Measurements from ENCODE around the gene C17orf114.
"Not testable (repeated sequence)": the region's sequence is repeated elsewhere in the genome, so short reads cannot be mapped to it uniquely, and the experiment has no call there.

C17orf114 gene

DNA sequence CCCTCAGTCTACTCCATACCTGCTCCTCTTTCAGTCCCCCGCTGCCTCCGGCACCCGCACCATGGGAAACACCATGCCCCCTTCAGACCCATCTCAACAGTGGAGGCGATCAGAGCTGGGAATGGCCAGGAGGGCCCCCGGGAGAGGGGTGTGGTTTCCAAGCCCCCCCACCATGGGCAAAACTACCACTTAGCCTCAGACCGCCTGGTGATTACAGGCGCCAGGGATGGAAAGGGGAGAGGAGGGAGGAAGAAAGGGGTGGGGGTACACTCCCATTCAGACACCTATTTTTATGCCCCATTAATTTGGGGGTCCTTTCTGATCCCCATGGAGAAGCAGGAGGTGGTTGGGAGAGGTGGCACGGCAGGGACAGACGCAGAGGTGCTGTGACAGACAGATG is at the start of gene C17orf114:
C17orf114 (minus strand) TSS at position 101 of the 400 bp plus-strand sequence.
- DNase-seq: no peak

DNA sequence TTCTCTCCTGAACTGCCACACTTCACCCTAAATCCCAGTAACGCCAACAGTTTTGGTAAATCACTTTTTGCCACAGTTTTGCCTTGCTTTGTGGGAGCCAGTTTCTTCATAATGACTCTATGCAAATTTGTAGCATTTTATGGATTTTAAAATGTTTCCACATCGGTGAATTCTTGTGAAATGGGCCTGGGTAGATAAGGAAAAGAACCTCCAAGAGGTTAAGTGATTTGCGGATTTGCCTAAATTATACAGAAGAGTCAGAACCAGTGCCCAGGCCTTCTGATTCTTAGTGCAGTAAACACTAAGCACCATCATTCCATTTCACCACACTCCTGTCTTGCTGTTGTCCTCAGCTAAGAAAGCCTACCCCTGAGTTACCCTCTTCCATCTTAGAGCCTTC is 49.0 kb upstream of the C17orf114 start:
- DNase-seq: no peak

DNA sequence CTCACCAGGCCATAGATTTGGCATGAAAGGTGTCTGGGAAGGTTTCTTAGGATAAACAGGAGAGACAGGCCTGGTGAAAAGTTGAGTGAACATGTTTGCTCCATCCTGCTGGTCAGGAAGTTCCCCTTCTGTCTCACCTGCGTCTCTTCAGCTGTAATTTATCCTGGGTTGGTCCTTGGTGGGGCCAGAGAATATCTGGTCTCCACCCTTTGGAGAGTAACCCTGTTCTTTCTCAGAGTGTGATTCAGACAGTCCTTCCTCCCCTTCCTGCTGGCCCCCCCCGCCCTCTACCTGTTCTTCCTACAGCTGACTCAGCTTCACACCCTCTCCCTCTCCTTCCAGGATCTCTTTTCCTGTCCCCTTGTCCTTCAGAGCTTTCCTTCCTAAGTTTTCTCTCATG is 48.1 kb upstream of the C17orf114 start:
- no peak for DNase-seq

DNA sequence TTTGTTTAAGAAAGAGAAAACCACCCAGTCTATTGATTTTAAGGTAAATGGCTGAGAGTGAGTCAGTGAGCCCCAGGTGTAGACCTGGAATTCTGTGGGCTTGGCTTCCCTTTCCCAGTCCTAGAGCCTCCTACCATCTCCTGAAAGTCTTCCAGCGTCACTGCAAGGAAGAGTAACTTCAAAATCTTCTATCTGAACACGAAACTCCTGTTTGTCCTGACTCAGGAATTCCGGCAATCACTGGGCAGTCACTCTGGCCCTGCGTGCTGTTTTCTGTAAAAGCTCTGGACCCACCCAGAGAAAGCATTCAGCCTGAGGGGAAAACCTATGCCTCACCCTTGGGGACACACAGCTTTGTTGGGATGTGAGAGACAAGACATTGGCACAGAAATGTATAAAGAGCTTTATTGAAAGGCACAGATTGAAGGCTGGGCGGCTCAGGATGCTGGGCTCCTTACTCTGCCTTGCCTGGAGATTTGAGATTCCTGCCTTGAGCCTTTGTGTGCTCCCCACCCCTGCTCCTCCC is 46.9 kb upstream of the C17orf114 start:
- no peak for DNase-seq

DNA sequence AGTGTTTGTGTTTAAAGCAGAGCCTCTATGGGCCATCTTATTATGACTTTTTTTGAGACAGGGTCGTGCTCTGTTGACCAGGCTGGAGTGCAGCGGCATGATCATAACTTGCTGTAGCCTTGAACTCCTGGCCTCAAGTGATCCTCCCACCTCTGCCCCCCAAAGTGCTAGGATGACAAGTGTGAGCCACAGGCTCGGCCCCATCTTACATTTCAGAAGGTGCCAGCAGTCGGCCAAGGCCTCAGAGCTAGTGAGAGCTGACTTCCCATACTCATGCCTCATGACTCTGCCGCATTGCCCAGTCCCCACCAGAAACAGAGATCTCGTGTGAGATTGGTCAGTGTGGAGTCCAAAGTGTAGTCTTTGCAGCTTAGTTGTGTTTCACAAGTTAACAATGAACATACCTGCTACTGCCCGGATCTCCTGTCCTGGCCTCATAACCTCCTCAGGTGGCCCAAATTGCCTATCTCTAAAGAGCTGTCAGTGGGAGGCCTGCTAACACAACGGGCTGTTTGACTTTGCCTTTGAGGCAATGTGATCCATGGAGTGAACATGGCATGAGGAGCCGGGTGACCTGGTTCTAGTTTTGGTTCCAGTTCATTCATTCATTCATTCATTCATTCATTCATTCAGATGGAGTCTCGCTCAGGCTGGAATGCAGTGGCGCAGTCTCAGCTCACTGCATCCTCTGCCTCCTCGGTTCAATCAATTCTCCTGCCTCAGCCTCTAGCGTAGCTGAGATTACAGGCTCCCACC is 44.7 kb upstream of the C17orf114 start:
- no peak for DNase-seq

DNA sequence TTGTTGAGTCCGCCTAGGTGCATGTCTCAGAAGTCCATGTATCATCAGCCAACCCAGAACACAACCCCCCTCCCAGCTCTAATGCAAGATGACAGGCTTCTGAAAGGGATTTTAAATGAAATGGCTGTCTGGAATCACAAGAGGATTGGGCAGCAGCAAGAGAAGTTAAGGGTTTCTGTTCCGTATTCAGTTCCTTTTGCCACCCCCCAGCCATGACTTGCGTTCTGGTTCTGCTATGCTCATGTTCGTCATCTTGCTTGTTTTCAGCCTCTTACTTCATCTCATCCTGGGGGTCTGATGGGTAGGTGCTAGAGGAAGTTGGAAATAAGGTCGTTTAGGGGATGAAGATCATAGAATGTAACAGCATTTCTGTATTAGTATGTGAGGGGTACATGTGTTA is 43.0 kb upstream of the C17orf114 start:
- no peak for DNase-seq

DNA sequence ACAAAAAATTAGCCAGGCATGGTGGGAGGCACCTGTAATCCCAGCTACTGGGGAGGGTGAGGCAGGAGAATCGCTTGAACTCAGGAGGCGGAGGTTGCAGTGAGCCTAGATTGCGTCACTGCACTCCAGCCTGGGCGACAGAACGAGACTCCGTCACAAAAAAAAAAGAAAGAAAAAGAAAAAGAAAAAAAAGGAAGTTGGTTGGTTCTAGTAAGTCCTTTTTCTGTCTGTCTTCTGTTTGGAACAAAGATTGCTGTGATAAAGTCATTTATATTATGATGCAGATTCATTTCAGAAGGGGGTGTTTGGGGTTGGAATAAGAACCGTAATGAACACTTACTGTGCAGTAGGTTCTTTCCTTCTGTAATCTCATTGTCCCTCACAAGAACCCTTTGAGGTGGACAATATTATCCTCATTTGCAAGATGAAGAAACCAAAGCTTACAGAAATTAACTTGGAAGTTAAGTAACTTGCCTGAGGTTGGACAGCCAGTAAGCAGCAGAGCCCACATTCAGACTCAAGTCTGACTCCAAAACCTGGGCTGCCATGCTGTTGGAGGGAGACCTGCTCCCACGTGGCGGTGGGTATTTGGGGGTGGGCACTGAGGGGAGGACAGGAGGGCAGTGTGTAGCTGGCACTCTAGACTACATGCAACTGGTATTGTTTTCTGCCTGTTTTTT is 41.3 kb upstream of the C17orf114 start:
- no peak for DNase-seq

DNA sequence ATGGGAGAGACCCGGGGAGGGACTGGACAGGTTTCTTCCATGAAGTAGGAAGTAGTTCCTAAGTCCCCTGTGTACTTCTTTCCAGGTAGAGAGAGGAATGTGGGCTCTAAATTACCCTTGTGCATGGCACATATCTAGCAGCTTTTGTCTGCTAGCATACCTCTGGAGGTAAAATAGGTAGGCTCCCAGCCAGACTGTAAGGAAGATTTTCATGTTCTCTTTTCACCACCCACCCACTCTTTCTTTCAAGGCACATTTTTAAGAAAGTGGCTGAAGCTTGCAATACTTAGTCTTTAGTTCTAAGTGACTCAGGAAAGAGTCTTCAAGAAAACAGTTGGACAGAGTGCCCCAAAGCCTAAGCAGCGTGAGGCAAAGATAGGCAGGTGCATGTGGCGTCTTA is 40.2 kb upstream of the C17orf114 start:
- no peak for DNase-seq

DNA sequence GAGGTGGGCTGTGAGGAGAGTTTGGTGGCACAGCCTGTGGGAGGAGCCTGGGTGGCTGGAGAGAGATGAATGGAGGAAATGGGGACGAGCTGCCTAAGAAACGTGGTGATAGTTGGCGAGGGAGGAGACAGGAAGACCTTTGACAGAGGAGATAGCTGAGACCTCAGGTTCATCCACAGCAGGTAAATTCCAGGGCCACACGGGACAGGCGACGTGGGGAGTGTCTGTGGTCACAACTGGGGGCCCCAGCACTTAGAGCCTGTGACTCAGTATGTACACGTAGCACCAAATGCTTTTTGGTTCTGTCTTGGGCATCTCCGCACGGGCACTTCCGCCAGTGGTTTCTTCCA is 38.7 kb upstream of the C17orf114 start:
- DNase-seq: no peak

DNA sequence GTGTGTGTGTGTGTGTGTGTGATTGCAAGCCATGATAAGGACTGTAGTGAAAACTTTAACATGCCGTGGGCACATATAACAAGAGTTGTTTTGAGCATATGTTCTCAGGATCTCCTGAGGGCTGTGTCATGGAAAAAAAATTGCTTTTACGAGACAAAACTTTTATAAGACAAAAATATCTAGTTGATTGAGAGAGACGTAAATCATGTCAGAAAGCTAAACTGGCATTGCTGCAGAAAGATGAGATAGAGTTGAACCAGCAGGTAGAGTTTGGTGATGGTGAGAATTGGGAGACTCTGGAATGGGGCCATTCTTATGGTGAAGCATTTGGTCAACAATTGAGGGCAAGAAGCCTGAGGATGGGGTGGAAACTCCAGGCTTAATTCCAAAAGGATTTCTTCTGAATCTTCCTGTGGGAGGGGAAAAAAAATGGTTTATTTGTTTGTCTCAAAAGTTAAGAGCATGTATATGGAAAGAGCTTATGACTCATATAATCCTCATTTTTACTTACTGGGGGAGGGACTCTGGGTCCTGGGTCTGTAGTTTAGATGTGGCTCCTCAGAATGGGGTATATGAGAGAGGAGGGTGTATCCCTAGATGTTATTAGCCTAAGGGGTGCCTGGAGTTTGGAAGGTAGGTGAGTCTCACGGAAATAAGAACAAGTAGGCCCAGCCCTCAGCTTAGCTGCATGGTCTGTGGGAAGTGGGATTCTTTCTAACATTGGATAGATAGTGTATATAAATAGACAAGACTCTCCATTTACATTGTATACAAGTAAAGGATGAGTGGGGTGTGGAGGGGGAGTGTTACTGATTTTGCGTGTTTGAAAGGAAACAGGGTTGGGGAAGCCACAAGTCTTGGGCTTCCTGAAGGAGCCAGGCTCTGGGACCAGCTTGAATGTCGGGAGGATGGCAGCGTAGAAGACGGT is 38.1 kb upstream of the C17orf114 start:
- DNase-seq: no peak

DNA sequence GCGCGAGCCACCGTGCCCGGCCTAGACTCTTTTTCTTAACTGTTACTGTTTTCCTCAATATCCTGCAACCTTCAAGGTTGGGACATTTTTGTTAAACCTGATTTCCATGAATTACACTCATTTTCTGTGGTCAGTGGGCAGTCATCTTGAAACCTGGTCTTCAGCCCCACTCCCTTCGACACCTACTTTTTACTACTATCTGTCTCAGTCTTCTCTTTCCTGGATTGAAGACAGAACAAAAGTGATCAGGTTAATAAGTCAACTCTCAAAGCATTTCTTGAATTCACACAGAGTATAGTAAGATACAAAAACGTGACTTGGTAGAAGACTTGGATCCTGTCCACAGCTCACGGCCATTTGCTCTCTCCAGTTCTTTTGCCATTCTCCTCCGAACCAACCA is 37.1 kb upstream of the C17orf114 start:
- DNase-seq: no peak

DNA sequence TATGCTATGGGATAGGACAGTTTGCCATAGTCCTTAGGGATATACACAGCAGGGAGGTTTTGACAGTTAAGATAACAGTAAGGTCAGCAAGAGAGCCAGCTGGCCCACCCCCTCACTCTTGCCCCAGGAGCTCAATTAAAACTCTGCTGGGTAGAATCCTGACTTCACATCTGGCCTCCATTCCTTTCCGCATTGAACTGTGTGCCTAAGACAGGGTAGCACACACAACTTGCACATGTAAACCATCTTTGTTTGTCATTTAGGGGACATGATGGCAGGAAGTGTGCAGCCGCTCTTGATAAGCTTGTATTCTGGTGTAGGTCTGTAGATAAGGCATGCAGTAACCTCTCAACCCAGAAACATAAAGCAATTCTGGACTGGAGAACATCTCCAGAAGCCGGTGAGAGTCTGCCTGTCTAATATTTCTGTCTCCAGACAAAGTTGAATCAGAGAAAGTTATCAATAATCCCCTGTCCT is 36.2 kb upstream of the C17orf114 start:
- no peak for DNase-seq

DNA sequence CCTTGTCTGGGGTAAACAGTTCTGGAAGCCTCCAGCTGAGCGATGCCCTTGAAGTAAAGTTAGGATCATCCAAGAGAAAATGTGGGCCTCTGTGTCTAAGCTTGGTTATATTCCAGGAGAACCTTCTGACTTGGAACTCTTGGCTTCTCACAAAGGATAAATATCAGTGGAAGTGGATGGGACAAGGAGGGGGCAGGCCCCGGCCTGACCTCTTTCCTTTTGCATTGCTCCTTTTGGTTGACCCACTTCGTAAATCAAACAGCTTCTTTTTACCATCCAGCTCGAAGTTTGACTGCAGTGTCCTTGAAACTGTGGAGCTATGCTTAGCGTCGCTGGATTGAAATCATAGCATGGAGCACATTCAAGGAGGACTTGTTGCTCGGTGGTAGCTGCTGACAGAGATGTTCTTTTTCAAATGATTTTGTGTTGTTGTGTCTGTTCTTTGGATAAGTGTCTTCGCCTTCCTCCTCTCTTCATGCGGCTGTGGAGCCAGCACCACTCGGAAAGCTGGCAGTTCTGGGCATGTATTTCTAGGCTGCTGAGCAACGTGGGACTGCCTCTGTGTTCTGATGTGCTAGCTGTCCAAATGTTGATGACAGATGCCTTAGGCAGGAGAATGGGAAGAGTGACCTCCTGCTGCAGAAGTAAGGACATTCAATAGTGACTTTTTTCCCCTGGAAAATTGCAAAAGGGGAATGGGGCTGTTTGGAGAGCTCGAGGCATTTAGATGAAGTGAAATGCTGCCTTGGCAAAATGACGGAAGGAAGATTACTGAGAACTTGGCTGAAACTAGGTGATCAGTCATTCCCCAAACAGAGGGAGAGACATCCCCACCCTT is 35.6 kb upstream of the C17orf114 start:
- no peak for DNase-seq

DNA sequence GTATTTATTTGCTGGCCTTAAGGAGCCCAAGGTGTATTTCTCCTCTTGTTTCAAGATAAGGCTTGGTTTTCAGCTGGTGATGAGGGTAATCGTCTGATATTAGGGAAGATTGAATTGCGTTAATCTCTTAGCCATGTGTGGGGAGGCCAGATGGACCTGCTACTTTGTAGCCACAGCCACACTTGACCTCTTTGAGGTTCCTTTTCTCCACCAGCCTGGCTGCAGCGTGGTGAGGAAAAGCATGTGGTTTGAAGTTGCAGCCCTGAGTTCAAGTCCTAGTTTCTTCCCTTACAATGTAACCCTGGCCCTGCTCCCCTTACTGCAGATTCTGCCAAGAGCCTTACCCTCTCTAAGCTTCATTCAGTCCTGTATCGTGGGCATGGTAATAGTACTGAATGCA is 34.1 kb upstream of the C17orf114 start:
- DNase-seq: no peak

DNA sequence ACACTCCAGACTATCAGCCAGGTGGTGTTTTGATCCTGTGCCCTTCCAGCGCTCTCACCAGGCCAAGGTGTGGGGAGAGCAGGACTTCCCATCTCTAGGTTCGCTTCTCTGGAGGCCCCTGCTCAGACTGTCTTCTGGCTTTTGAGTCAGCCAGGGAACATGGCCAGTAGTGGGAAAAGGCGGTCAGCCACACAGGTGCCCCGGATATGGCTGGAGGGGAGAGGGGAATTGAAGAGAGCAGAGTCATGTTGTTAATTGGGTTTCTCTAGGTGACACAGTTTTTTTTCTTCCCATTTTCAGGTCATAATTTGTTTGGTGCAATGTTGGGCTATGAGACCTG is 32.5 kb upstream of the C17orf114 start:
- no peak for DNase-seq

DNA sequence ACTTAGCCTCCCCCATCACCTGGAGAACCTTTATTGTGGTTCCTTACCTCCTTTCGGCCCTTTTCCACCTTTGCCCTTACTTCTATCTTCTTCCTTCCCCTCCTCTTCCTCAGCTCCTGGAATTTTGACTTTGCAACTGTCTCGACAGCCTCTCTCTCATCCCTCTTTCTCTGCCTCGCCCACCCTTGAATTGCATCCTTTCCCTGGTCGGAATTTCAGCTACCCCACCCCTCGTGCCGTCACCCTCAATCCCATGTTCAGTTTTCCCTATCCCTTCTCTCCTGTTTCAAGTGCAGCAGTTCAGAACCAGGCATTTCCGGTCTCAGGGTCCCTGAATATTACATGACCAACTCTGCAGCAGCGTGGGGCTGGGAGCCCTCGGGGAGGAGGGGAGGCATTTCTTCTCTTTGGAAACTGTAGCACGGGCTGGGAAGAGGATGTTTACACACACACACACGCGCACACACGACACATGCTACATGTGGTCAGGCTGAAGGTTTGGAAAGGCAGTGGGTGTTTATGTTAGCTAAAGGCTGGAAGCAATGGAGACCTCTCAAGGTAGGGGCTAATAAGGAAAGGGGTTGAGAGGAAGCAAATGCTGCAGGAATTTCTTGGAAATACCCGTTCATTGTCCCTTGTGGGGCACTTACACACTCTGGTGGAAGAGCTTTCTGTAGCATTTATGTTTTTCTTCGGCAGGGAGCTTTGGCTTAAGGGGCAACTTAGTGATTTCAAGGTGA is 32.0 kb upstream of the C17orf114 start:
- no peak for DNase-seq

DNA sequence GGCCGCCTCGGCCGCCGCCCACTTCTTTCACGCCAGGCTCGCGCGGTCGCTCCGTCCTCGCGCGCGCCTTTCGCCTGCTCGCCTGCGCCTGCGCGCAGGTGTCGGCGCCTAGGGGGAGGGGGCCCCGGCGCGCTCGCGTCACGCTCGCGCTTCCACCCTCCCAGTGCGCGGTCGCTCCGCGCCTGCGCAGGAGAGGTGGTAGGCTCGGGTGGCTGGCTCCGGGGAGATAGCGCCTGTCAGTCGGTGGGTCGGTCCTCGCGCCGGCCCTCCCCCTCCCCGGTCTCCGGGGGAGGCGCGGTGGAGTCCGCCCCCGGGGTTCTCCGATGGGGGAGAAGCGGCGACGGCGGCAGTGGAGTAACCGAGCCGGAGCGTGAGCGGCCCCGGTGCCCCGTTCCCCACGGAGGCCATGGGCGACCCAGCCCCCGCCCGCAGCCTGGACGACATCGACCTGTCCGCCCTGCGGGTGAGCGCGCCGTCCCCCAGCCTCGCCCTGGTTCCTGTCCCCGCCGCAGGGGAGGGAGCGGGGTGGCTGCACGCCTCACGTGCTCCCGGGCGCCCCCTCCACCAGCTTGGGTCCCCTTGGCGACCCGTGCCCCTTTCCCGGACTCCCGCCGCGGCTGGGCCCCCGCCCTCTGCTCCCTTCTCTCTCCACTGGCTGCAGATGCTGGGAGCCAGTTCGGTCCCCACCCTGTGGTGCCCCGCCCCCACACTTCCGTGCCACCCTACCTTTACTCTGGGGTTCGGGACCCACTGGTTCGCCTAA is 31.2 kb upstream of the C17orf114 start, which contains the start of gene MINK1:
MINK1 (plus strand) TSS at position 163 of the 763 bp plus-strand sequence; CDS start at position 407, 244 bp downstream.
- DNase-seq: peak; percentile 91

DNA sequence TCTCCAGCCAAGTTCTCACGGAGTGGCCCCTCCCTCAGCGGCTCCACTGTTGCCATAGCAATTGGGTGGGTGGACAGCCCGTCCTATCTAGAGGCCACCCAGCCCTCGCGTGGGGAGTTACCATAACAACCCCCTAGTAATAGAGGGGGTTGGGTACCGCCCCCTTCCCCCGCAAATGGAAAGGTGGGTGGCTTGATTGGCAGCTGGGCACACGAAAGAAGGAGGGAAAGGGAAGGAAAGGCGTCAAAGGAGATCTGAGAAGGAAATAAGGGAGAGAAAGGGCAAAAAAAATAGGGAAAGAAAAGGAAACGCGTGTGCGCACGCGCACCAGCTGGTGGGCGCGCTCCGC is 30.7 kb upstream of the C17orf114 start:
- DNase-seq: not testable (repeated sequence)

DNA sequence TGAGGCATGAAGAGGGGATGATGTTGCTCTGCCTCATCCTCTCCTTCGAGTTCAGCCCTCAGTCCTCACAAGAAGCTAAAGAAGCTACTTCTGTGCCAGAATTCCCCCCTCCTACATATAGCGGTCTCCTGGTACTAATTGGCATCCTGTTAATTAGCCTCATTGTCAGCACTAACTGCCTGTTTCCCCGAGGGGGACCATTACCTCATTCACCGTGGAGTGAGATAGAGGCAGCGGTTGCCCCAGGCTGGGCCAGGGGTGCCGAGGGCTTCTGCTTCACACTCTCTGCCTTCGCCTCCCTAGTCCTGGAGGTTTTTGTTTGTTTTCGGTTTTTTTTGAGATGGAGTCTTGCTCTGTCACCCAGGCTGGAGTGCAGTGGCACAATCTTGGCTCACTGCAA is 25.3 kb upstream of the C17orf114 start:
- no peak for DNase-seq

DNA sequence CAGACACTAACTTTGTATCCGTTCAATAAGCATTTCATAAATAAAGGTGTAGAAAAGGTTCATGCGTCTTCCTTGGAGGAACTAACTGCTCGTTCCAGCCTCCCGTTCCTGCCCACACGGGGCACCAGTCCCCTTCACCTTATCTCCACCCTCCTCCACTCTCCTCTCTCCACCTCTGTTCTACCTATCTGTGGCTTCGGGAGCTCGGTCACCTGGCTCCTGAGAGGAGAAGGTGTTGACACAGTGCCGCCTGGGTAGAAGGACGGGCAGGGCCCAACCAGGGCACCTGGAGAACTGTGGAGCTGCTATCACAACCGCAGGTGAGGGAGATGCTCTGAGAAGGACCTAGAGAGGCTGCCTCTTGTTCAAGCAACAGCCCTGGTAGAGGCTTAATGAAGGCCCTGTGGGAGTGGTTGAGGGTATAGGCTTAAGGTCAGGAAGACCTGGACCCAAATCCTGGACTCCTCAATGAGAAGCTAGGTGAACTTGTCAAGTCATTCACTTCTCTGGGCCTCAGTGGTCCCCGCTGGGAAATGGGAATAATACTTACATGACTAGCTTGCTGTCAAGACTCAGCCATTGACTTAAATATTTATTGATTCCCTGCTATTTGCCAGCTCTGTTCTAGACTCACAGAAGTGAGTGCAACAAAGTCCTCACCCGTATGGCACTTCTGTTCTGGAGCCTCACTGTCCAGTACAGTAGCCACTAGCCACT is 21.4 kb upstream of the C17orf114 start:
- no peak for DNase-seq
